ENCODE data around the gene LCE2A.

The LCE2A gene

GRCh38 chr1:152743371-152744145 is 45.4 kb downstream of the LCE2A start:
- Histone ChIP-seq H3K4me3 (ENCODE audit: low read length) (no peak overlapping the region), H3K27ac (ENCODE audit: low read depth, low read length) (no peak overlapping the region), H3K36me3 (ENCODE audit: insufficient read depth, low read length) (no peaks in the 10 kb centered on the region), H3K9ac (ENCODE audit: low read depth, low read length) (no peak overlapping the region), H3K4me1 (ENCODE audit: insufficient read depth, low read length) (no peaks in the 10 kb centered on the region), H3K9me3 (ENCODE audit: insufficient read depth, low read depth, low read length) (peaks cover 98% of the 10 kb centered on the region), H3K27me3 (ENCODE audit: insufficient read depth, low read length) (no peaks in the 10 kb centered on the region)
- 54% methylated on average over 2 of the region's 2 CpGs for WGBS

- no peak overlapping the region for H3K9ac ChIP-seq (ENCODE audit: low read depth, low read length)
- no peak overlapping the region for H3K27ac ChIP-seq (ENCODE audit: low read depth, low read length)
Measured at GRCh38 chr1:152745289-152745704, 47.2 kb downstream of the LCE2A start.

GRCh38 chr1:152745765-152746444 is 47.8 kb downstream of the LCE2A start:
- Histone ChIP-seq H3K4me3 (ENCODE audit: low read length) (no peak overlapping the region), H3K4me1 (ENCODE audit: insufficient read depth, low read length) (no peaks in the 10 kb centered on the region), H3K27me3 (ENCODE audit: insufficient read depth, low read length) (no peaks in the 10 kb centered on the region), H3K36me3 (ENCODE audit: insufficient read depth, low read length) (no peaks in the 10 kb centered on the region), H3K9ac (ENCODE audit: low read depth, low read length) (no peak overlapping the region), H3K27ac (ENCODE audit: low read depth, low read length) (no peak overlapping the region), H3K9me3 (ENCODE audit: insufficient read depth, low read depth, low read length) (peaks cover 94% of the 10 kb centered on the region)
- WGBS, result 83% methylated on average over 6 of the region's 6 CpGs

More at GRCh38 chr1:152745289-152745704, 47.2 kb downstream of the LCE2A start:
- Histone ChIP-seq H3K4me1 (ENCODE audit: insufficient read depth, low read length) (no peaks in the 10 kb centered on the region), H3K4me3 (ENCODE audit: low read length) (no peak overlapping the region), H3K36me3 (ENCODE audit: insufficient read depth, low read length) (no peaks in the 10 kb centered on the region), H3K9me3 (ENCODE audit: insufficient read depth, low read depth, low read length) (peaks cover 93% of the 10 kb centered on the region), H3K27me3 (ENCODE audit: insufficient read depth, low read length) (no peaks in the 10 kb centered on the region)
- WGBS, result 95% methylated on average over 4 of the region's 4 CpGs

- Histone ChIP-seq H3K9me3 (ENCODE audit: insufficient read depth, low read depth, low read length) (peaks cover 94% of the 10 kb centered on the region), H3K4me1 (ENCODE audit: insufficient read depth, low read length) (no peaks in the 10 kb centered on the region), H3K9ac (ENCODE audit: low read depth, low read length) (no peak overlapping the region), H3K27ac (ENCODE audit: low read depth, low read length) (no peak overlapping the region), H3K4me3 (ENCODE audit: low read length) (no peak overlapping the region), H3K36me3 (ENCODE audit: insufficient read depth, low read length) (no peaks in the 10 kb centered on the region), H3K27me3 (ENCODE audit: insufficient read depth, low read length) (no peaks in the 10 kb centered on the region)
- 33% methylated on average over 1 of the region's 1 CpG for WGBS
Measured at GRCh38 chr1:152747831-152748230, 49.7 kb downstream of the LCE2A start.
